SK-N-MC (cell line): ENCODE data around the gene AUTS2.

Source experiments
- EZH2 ChIP-seq: fragments of 200-600 bp; sonication (generic); IDR thresholded peaks from one replicate; pipeline ENCODE4 v1.6.1; 2017; ENCODE audit warnings: antibody characterized with exemption
- FOXP2 ChIP-seq: optimal IDR thresholded peaks from 2 replicates; pipeline ENCODE3; 2011; ENCODE audit warnings: mild to moderate bottlenecking, moderate library complexity; ENCODE audit not compliant: insufficient read depth; ENCODE audit errors: extremely low read length, control extremely low read depth
- POLR2AphosphoS5 ChIP-seq: IDR thresholded peaks from 2 replicates; pipeline ENCODE4 v1.6.1; 2012; ENCODE audit warnings: mild to moderate bottlenecking, low read depth, low read length, borderline replicate concordance

GRCh38 chr7:69732203-69732602 lies 133.9 kb downstream of the AUTS2 start:
- no peak for TF ChIP-seq EZH2
- no peak for TF ChIP-seq POLR2AphosphoS5
- TF ChIP-seq FOXP2: no peak
